ENCODE data around the gene LRP1. TPM values are rescaled to one million over a fixed set of nuclear protein-coding genes. Genes with fewer than 3 reads are reported as not detected.

The LRP1 gene
- total RNA-seq, 1 donor from 2014 or later = 261 TPM

GRCh38 chr12:57205186-57205585 is 76.9 kb downstream of the LRP1 start:
- H3K27me3 ChIP-seq = no peaks in the 10 kb centered on the region
- no peak overlapping the region for H3K4me3 ChIP-seq
- no peaks in the 10 kb centered on the region for H3K9me3 ChIP-seq
- H3K4me1 ChIP-seq = no peaks in the 10 kb centered on the region
- DNase-seq (no peak), ATAC-seq (no peak)
- intact Hi-C loops (cut with DNase I) = no loop called here
- TF ChIP-seq CTCF (IDR thresholded peaks at IDR 0.05) = no peak
- no peak overlapping the region for H3K27ac ChIP-seq
- peaks cover 99% of the 10 kb centered on the region for H3K36me3 ChIP-seq

- no peak overlapping the region for H3K4me3 ChIP-seq
- TF ChIP-seq CTCF (IDR thresholded peaks at IDR 0.05) = no peak
- intact Hi-C loops (cut with DNase I) = no loop called here
- H3K4me1 ChIP-seq = no peaks in the 10 kb centered on the region
- no peaks in the 10 kb centered on the region for H3K9me3 ChIP-seq
- peaks cover 98% of the 10 kb centered on the region for H3K36me3 ChIP-seq
- no peak overlapping the region for H3K27ac ChIP-seq
- ATAC-seq = no peak
- DNase-seq = no peak
- H3K27me3 ChIP-seq = no peaks in the 10 kb centered on the region
These were observed 77.6 kb downstream of the LRP1 start for GRCh38 chr12:57205931-57206330.

- no peak for DNase-seq
- no peak for ATAC-seq
- Histone ChIP-seq H3K27me3 (no peaks in the 10 kb centered on the region), H3K27ac (no peak overlapping the region), H3K4me1 (no peaks in the 10 kb centered on the region), H3K9me3 (no peaks in the 10 kb centered on the region), H3K36me3 (peaks cover 85% of the 10 kb centered on the region), H3K4me3 (no peak overlapping the region)
- intact Hi-C loops (cut with DNase I) = no loop called here
- no peak for TF ChIP-seq CTCF (IDR thresholded peaks at IDR 0.05)
These were observed 79.7 kb downstream of the LRP1 start for GRCh38 chr12:57207731-57208630.

DNA sequence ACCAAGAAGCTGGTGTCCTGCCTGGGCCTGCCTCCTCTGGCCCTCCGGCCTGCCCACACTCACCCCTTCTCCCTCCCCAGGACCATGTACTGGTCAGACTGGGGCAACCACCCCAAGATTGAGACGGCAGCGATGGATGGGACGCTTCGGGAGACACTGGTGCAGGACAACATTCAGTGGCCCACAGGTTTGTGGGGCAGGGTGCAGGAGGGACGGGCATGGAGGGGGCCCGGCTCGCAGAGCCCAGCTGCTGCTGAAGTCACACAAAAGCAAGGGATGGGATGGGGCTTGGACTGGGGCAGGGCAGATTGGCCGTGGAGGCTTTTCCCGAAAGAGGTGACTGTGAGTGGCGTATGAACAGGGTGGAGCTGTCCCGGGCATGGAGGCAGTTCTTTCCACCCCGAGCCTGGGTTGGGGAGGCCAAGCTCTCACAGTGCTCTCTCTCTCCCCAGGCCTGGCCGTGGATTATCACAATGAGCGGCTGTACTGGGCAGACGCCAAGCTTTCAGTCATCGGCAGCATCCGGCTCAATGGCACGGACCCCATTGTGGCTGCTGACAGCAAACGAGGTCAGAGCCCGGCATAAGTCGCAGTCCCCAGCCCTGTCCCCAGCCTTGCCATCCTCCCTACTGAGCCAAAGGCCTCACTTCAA is 80.5 kb downstream of the LRP1 start:
- peaks cover 4% of the 10 kb centered on the region for H3K4me1 ChIP-seq
- ATAC-seq (no peak), DNase-seq (no peak)
- H3K27me3 ChIP-seq = no peaks in the 10 kb centered on the region
- no peak overlapping the region for H3K27ac ChIP-seq
- no peak for TF ChIP-seq CTCF (IDR thresholded peaks at IDR 0.05)
- no peak overlapping the region for H3K4me3 ChIP-seq
- H3K36me3 ChIP-seq = peaks cover 78% of the 10 kb centered on the region
- intact Hi-C loops (cut with DNase I) = no loop called here
- no peaks in the 10 kb centered on the region for H3K9me3 ChIP-seq

DNA sequence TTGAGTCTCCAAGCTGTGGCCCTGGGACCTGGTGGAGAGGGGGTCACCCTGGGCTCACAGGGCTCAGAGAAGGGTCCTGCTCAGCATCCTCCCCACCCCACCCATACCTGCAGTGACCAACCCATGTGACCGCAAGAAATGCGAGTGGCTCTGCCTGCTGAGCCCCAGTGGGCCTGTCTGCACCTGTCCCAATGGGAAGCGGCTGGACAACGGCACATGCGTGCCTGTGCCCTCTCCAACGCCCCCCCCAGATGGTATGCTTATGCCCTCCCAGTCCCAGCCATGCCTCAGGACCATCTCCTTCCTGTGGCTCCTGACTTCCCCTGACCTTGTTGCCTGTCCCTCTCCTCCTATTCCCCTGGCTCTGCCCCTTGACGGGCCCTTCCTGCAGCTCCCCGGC is 81.6 kb downstream of the LRP1 start:
- Histone ChIP-seq H3K4me1 (peaks cover 4% of the 10 kb centered on the region), H3K9me3 (no peaks in the 10 kb centered on the region), H3K27ac (no peak overlapping the region), H3K4me3 (no peak overlapping the region), H3K27me3 (peaks cover 9% of the 10 kb centered on the region), H3K36me3 (peaks cover 66% of the 10 kb centered on the region)
- intact Hi-C loops (cut with DNase I) = no loop called here
- TF ChIP-seq CTCF (IDR thresholded peaks at IDR 0.05) = no peak
- no peak for ATAC-seq
- no peak for DNase-seq

All from upper lobe of right lung (tissue), 1 donor.